GM12878 (cell line): ENCODE measurements around the gene AKT3. TPM values are rescaled to one million over a fixed set of nuclear protein-coding genes. Genes with fewer than 3 reads are reported as not detected.

ENCODE experiments used
- ATAC-seq: fragments of 200-7000 bp; cut with Tn5 transposase; 3 replicates; pipeline ENCODE4 v1.9.1; 2020; ENCODE audit warnings: mild to moderate bottlenecking, moderate library complexity
- BruUV-seq: library from RNA; stranded (reverse); fragments of 400-500 nt; replicated peaks from 2 replicates; lab custom pipeline; 2021; lab: Mats Ljungman, UMichigan
- CTCF ChIA-PET: fragments of 300-600 bp; sonication (Branson Sonifier 250); formaldehyde crosslinking; extraction: SDS; loops from one replicate; lab custom pipeline; 2021; ENCODE audit warnings: inconsistent platforms; lab: Yijun Ruan, JAX
- POLR2A ChIA-PET: fragments of 350-600 bp; formaldehyde crosslinking; extraction: SDS; loops from one replicate; lab custom pipeline; 2021; ENCODE audit warnings: inconsistent platforms; lab: Charles Lee
- RAD21 ChIA-PET: fragments of 300-600 bp; sonication (Branson Sonifier 250); formaldehyde crosslinking; loops from one replicate; lab custom pipeline; 2023; ENCODE audit warnings: antibody characterized with exemption; ENCODE audit not compliant: unreplicated experiment; lab: Charles Lee
- SMC1A ChIA-PET: fragments of 300-600 bp; sonication (Branson Sonifier 250); formaldehyde crosslinking; loops from one replicate; lab custom pipeline; 2023; ENCODE audit not compliant: unreplicated experiment, uncharacterized antibody; lab: Charles Lee
- DNase-seq: peaks from one replicate; pipeline ENCODE4 v3.0.0-alpha.2; 2011; ENCODE audit warnings: low read depth, low spot score
- FAIRE-seq: peaks from 3 replicates; lab custom pipeline; 2011; peaks lifted over from hg19 to GRCh38; lab: Jason Lieb, UNC
- H2AFZ ChIP-seq: 2 replicates; pipeline ENCODE4 v1.6.0; 2011; ENCODE audit warnings: low read depth, low read length, control low read depth; ENCODE audit not compliant: control insufficient read depth
- H3K27ac ChIP-seq: 2 replicates; pipeline ENCODE4 v1.5.1; 2011; ENCODE audit warnings: control low read depth; ENCODE audit not compliant: control insufficient read depth, insufficient read depth
- H3K27me3 ChIP-seq, 2 experiments: replicated peaks in 1 of 2; 2 replicates each; pipeline versions ENCODE4 v1.6.0 to v1.6.1; 2011; ENCODE audit warnings: low read length in 1 of 2; ENCODE audit not compliant: control insufficient read depth in 2 of 2, insufficient read depth in 2 of 2
- H3K36me3 ChIP-seq, 2 experiments: 2 replicates each; pipeline ENCODE4 v1.5.1; 2011; ENCODE audit warnings: low read length in 1 of 2; ENCODE audit not compliant: control insufficient read depth in 2 of 2, insufficient read depth in 2 of 2
- H3K4me1 ChIP-seq: 2 replicates; pipeline ENCODE4 v1.6.1; 2011; ENCODE audit warnings: mild to moderate bottlenecking, low read length, moderate library complexity, mixed read lengths; ENCODE audit not compliant: control insufficient read depth, insufficient read depth
- H3K4me2 ChIP-seq: 2 replicates; pipeline ENCODE4 v1.6.0; 2011; ENCODE audit warnings: control low read depth; ENCODE audit not compliant: control insufficient read depth, insufficient read depth
- H3K4me3 ChIP-seq: fragments of 200-600 bp; sonication (generic); 2 replicates; pipeline ENCODE4 v1.5.1; 2016
- H3K79me2 ChIP-seq: 2 replicates; pipeline ENCODE4 v1.6.0; 2011; ENCODE audit warnings: low read length; ENCODE audit not compliant: control insufficient read depth, insufficient read depth
- H3K9ac ChIP-seq: 2 replicates; pipeline ENCODE4 v1.8.0; 2011; ENCODE audit warnings: low read length, control low read depth, mixed read lengths; ENCODE audit not compliant: control insufficient read depth, insufficient read depth
- H3K9me3 ChIP-seq: replicated peaks from 3 replicates; pipeline ENCODE4 v1.5.1; 2011; ENCODE audit warnings: mild to moderate bottlenecking, low read length; ENCODE audit not compliant: control insufficient read depth, insufficient read depth
- H4K20me1 ChIP-seq: 2 replicates; pipeline ENCODE4 v1.6.0; 2011; ENCODE audit not compliant: control insufficient read depth, insufficient read depth
- EED ChIP-seq: sonication (generic); IDR thresholded peaks from 2 replicates; pipeline ENCODE4 v1.6.1; 2016; ENCODE audit warnings: antibody characterized with exemption, low read depth
- HCFC1 ChIP-seq: fragments of 150-350 bp; IDR thresholded peaks from 2 replicates; pipeline ENCODE4 v1.6.1; 2014; ENCODE audit warnings: low read length
- KAT2A ChIP-seq: conservative IDR thresholded peaks from 2 replicates; pipeline ENCODE4 v1.6.1; 2011; ENCODE audit warnings: low read depth, low read length; ENCODE audit not compliant: control insufficient read depth
- KLF5 ChIP-seq: fragments of 450-650 bp; IDR thresholded peaks from 2 replicates; pipeline ENCODE4 v1.6.1; 2014; ENCODE audit warnings: mild to moderate bottlenecking; ENCODE audit not compliant: partially characterized antibody
- MAX ChIP-seq: IDR thresholded peaks from 2 replicates; pipeline ENCODE4 v1.6.1; 2012; ENCODE audit warnings: low read depth, low read length, improper control_type of control experiment
- NKRF ChIP-seq: fragments of 450-650 bp; conservative IDR thresholded peaks from 2 replicates; pipeline ENCODE4 v1.6.1; 2017; ENCODE audit warnings: mild to moderate bottlenecking, moderate library complexity
- POLR2AphosphoS5 ChIP-seq: IDR thresholded peaks from 2 replicates; pipeline ENCODE4 v1.6.1; 2011; ENCODE audit warnings: mild to moderate bottlenecking, low read length, inconsistent platforms
- RFX5 ChIP-seq: IDR thresholded peaks from 2 replicates; pipeline ENCODE4 v1.6.1; 2011; ENCODE audit warnings: low read depth, low read length, improper control_type of control experiment
- USF2 ChIP-seq: IDR thresholded peaks from 2 replicates; pipeline ENCODE4 v1.6.1; 2011; ENCODE audit warnings: low read depth, low read length, improper control_type of control experiment, borderline replicate concordance
- ZNF622 ChIP-seq: fragments of 450-650 bp; IDR thresholded peaks from 2 replicates; pipeline ENCODE4 v1.6.1; 2017; ENCODE audit warnings: mild to moderate bottlenecking, inconsistent platforms
- WGBS: methylation state at CpG from one replicate; pipeline ENCODE4 v1.1.6; 2016; ENCODE audit warnings: low lambda C conversion rate; ENCODE audit not compliant: insufficient replicate concordance, insufficient coverage; ENCODE audit errors: missing lambda C conversion rate; 5-methylcytosine and 5-hydroxymethylcytosine counted together
- in situ Hi-C: fragments of 300-500 bp; cut with MboI; formaldehyde crosslinking; loops from 9 replicates; pipeline ENCODE4 v1.14.3; 2018; ENCODE audit warnings: mixed read lengths
- intact Hi-C: fragments of 100-400 bp; cut with micrococcal nuclease; formaldehyde crosslinking; loops from one replicate; pipeline ENCODE4 v1.14.2; 2022; ENCODE audit not compliant: unreplicated experiment
- polyA plus RNA-seq, 11 experiments: library from polyadenylated mRNA; depleted of rRNA in 4 of 11; unstranded in 6 of 11; stranded (reverse) in 5 of 11; fragments of >200 nt; fragmentation: Nextera tagmentation in 4 of 11; fragmentation: Illumina TruSeq in 1 of 11; extraction: Ambion mirVana in 4 of 11; extraction: Trizol in 1 of 11; gene quantifications; 1 replicate in 1 of 11; 2 replicates in 10 of 11; pipeline versions ENCODE4 v1.2.1 to v1.2.3, GENCODE V29; 2011 to 2016; ENCODE audit warnings: inconsistent platforms in 2 of 11, missing spikeins in 2 of 11, low read depth in 1 of 11
- total RNA-seq, 4 experiments: library from RNA; depleted of rRNA in 3 of 4; stranded (reverse); fragments of >200 nt in 3 of 4; fragmentation: Illumina TruSeq in 1 of 4; extraction: Trizol in 1 of 4; gene quantifications; 2 replicates each; pipeline versions ENCODE4 v1.2.1 to v1.2.3, GENCODE V29; 2013 to 2021
- TF ChIP-seq, protein P1 (sequence below): IDR thresholded peaks from 2 replicates; pipeline ENCODE4 v1.6.1; 2011; ENCODE audit warnings: mild to moderate bottlenecking, low read depth, low read length, moderate library complexity; ENCODE audit not compliant: insufficient replicate concordance
- TF ChIP-seq, protein P2 (sequence below): IDR thresholded peaks from 2 replicates; pipeline ENCODE4 v1.6.1; 2011; ENCODE audit warnings: low read depth, mild to moderate bottlenecking, low read length, moderate library complexity, borderline replicate concordance; ENCODE audit errors: extremely low read depth

AKT3 gene
- total and polyA plus RNA-seq, 10 of the 15 experiments (the other 5 are each of a cell fraction or from before 2014, with no cell fraction given): 0.03 to 0.56 (median 0.19) TPM

- Histone ChIP-seq H3K4me1 (no peaks in the 10 kb centered on the region), H3K4me2 (no peak overlapping the region), H2AFZ (no peak overlapping the region), H3K9me3 (no peaks in the 10 kb centered on the region), H3K9ac (no peak overlapping the region), H3K79me2 (no peaks in the 10 kb centered on the region), H3K27ac (no peak overlapping the region), H4K20me1 (no peaks in the 10 kb centered on the region), H3K27me3 (no peaks in the 10 kb centered on the region), H3K4me3 (no peak overlapping the region), H3K36me3 (no peaks in the 10 kb centered on the region)
- CTCF ChIA-PET: no interaction called here
- intact Hi-C loops (no loop called here), in situ Hi-C loops (no loop called here)
- no TSS peak for BruUV-seq
- no peak for TF ChIP-seq KAT2A
- TF ChIP-seq ZNF622: no peak
- no peak for TF ChIP-seq NKRF
- no peak for TF ChIP-seq POLR2AphosphoS5
- TF ChIP-seq, protein P1, sequence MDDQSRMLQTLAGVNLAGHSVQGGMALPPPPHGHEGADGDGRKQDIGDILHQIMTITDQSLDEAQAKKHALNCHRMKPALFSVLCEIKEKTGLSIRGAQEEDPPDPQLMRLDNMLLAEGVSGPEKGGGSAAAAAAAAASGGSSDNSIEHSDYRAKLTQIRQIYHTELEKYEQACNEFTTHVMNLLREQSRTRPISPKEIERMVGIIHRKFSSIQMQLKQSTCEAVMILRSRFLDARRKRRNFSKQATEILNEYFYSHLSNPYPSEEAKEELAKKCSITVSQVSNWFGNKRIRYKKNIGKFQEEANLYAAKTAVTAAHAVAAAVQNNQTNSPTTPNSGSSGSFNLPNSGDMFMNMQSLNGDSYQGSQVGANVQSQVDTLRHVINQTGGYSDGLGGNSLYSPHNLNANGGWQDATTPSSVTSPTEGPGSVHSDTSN: no peak
- no peak for TF ChIP-seq MAX
- TF ChIP-seq KLF5: no peak
- TF ChIP-seq USF2: no peak
- TF ChIP-seq EED: no peak
- TF ChIP-seq, protein P2, sequence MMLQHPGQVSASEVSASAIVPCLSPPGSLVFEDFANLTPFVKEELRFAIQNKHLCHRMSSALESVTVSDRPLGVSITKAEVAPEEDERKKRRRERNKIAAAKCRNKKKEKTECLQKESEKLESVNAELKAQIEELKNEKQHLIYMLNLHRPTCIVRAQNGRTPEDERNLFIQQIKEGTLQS: no peak
- no peak for TF ChIP-seq HCFC1
- TF ChIP-seq RFX5: no peak
- RAD21 ChIA-PET: no interaction called here
- no peak for FAIRE-seq
- no peak for DNase-seq
- POLR2A ChIA-PET: no interaction called here
- SMC1A ChIA-PET: no interaction called here
- no peak for ATAC-seq
- 54% methylated on average over 2 of the region's 2 CpGs for WGBS
Observed at GRCh38 chr1:243452092-243452491, 398.0 kb downstream of the AKT3 start.
